HG03064 (cell line): ENCODE data around the gene PCYOX1L.

ENCODE experiments used
- ATAC-seq: cut with Tn5 transposase; IDR thresholded peaks from one replicate; pipeline ENCODE4 v1.9.1; 2021; ENCODE audit warnings: low read depth; ENCODE audit not compliant: unreplicated experiment

PCYOX1L gene

GRCh38 chr5:149337736-149338135 lies 20.1 kb upstream of the PCYOX1L start:
- ATAC-seq: no peak

GRCh38 chr5:149338364-149338763 lies 19.5 kb upstream of the PCYOX1L start:
- ATAC-seq: no peak

- no peak for ATAC-seq
Measured at GRCh38 chr5:149340920-149341319, 16.9 kb upstream of the PCYOX1L start.

- no peak for ATAC-seq
Measured at GRCh38 chr5:149341876-149342275, 16.0 kb upstream of the PCYOX1L start.

- ATAC-seq: no peak
Measured at GRCh38 chr5:149344151-149344550, 13.7 kb upstream of the PCYOX1L start.

GRCh38 chr5:149345147-149345891 lies 12.5 kb upstream of the PCYOX1L start, which contains the start of gene GRPEL2:
GRPEL2 (plus strand) TSS chr5:149345499; CDS start chr5:149345540, 41 bp downstream.
- ATAC-seq: peak; percentile 98

- ATAC-seq: peak; percentile 3
Measured at GRCh38 chr5:149345892-149346222, 12.0 kb upstream of the PCYOX1L start.

- ATAC-seq: no peak
Measured at GRCh38 chr5:149348518-149348917, 9.3 kb upstream of the PCYOX1L start.

- no peak for ATAC-seq
Measured at GRCh38 chr5:149349382-149349781, 8.5 kb upstream of the PCYOX1L start.

GRCh38 chr5:149352169-149352568 lies 5.7 kb upstream of the PCYOX1L start:
- no peak for ATAC-seq

GRCh38 chr5:149353911-149354310 lies 3.9 kb upstream of the PCYOX1L start:
- ATAC-seq: no peak

GRCh38 chr5:149355688-149356087 lies 2.2 kb upstream of the PCYOX1L start:
- ATAC-seq: no peak

- no peak for ATAC-seq
Measured at GRCh38 chr5:149356391-149356790, 1.5 kb upstream of the PCYOX1L start.

GRCh38 chr5:149358294-149358651 lies 427 bp downstream of the PCYOX1L start:
- peak; percentile 10 for ATAC-seq

GRCh38 chr5:149358868-149359495 lies 1.1 kb downstream of the PCYOX1L start:
- no peak for ATAC-seq

GRCh38 chr5:149360272-149360671 lies 2.4 kb downstream of the PCYOX1L start:
- no peak for ATAC-seq

- ATAC-seq: no peak
Measured at GRCh38 chr5:149362541-149362940, 4.7 kb downstream of the PCYOX1L start.

- no peak for ATAC-seq
Measured at GRCh38 chr5:149363358-149363757, 5.5 kb downstream of the PCYOX1L start.

GRCh38 chr5:149363936-149364335 lies 6.1 kb downstream of the PCYOX1L start:
- ATAC-seq: no peak

- no peak for ATAC-seq
Measured at GRCh38 chr5:149364719-149365118, 6.9 kb downstream of the PCYOX1L start.

GRCh38 chr5:149365418-149365817 lies 7.6 kb downstream of the PCYOX1L start:
- no peak for ATAC-seq

GRCh38 chr5:149366169-149366729 lies 8.4 kb downstream of the PCYOX1L start:
- ATAC-seq: no peak
